Uterus (tissue), 2 donors: ENCODE measurements around the gene MIER2.
"Not testable (repeated sequence)": the region's sequence is repeated elsewhere in the genome, so short reads cannot be mapped to it uniquely, and the experiment has no call there.

Experiments
- POLR2A ChIP-seq, 2 donors: fragments of 450-650 bp; IDR thresholded peaks; one replicate each; pipeline ENCODE4 v1.6.1; 2016; ENCODE audit warnings: antibody characterized with exemption in 2 of 2, mild to moderate bottlenecking in 1 of 2, moderate library complexity in 1 of 2
- TF ChIP-seq, protein P1 (sequence below), 4 experiments: fragments of 200-600 bp in 2 of 4; fragments of 450-650 bp in 2 of 4; sonication (generic) in 2 of 4; IDR thresholded peaks; one replicate each; pipeline ENCODE4 v1.5.1; 2016 to 2019; ENCODE audit warnings: antibody characterized with exemption in 4 of 4, mild to moderate bottlenecking in 2 of 4, moderate library complexity in 1 of 4

GRCh38 chr19:393560-393959 lies 49.0 kb upstream of the MIER2 start:
- TF ChIP-seq, protein P1, sequence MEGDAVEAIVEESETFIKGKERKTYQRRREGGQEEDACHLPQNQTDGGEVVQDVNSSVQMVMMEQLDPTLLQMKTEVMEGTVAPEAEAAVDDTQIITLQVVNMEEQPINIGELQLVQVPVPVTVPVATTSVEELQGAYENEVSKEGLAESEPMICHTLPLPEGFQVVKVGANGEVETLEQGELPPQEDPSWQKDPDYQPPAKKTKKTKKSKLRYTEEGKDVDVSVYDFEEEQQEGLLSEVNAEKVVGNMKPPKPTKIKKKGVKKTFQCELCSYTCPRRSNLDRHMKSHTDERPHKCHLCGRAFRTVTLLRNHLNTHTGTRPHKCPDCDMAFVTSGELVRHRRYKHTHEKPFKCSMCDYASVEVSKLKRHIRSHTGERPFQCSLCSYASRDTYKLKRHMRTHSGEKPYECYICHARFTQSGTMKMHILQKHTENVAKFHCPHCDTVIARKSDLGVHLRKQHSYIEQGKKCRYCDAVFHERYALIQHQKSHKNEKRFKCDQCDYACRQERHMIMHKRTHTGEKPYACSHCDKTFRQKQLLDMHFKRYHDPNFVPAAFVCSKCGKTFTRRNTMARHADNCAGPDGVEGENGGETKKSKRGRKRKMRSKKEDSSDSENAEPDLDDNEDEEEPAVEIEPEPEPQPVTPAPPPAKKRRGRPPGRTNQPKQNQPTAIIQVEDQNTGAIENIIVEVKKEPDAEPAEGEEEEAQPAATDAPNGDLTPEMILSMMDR (IDR thresholded peaks at IDR 0.05): not testable (repeated sequence)
- TF ChIP-seq POLR2A (IDR thresholded peaks at IDR 0.05): not testable (repeated sequence)
